SIG-M5 treated with dmso at 0.1 percent for 504 hours (cell line): ENCODE measurements around the gene LAMP5.

Experiments
- DNase-seq: peaks from one replicate; lab custom pipeline; 2025; ENCODE audit not compliant: unreplicated experiment; lab: John Stamatoyannopoulos, UW

The LAMP5 gene

GRCh38 chr20:9531581-9531980 is 17.2 kb downstream of the LAMP5 start:
- no peak for DNase-seq

GRCh38 chr20:9532069-9532838 is 17.9 kb downstream of the LAMP5 start:
- DNase-seq = no peak

- no peak for DNase-seq
These were observed 19.6 kb downstream of the LAMP5 start for GRCh38 chr20:9534025-9534424.

GRCh38 chr20:9535449-9535848 is 21.1 kb downstream of the LAMP5 start:
- DNase-seq = no peak

GRCh38 chr20:9543214-9543613 is 28.8 kb downstream of the LAMP5 start:
- DNase-seq = no peak

GRCh38 chr20:9550283-9550682 is 35.9 kb downstream of the LAMP5 start:
- no peak for DNase-seq

GRCh38 chr20:9550871-9551270 is 36.5 kb downstream of the LAMP5 start:
- DNase-seq = no peak

- DNase-seq = peak; percentile 35
These were observed 37.6 kb downstream of the LAMP5 start for GRCh38 chr20:9551808-9552550.

GRCh38 chr20:9555781-9556180 is 41.4 kb downstream of the LAMP5 start:
- DNase-seq = no peak

- DNase-seq = no peak
These were observed 43.0 kb downstream of the LAMP5 start for GRCh38 chr20:9557411-9557810.

- no peak for DNase-seq
These were observed 51.6 kb downstream of the LAMP5 start for GRCh38 chr20:9565910-9566550.

GRCh38 chr20:9566977-9567376 is 52.6 kb downstream of the LAMP5 start:
- DNase-seq = no peak

GRCh38 chr20:9570612-9571011 is 56.2 kb downstream of the LAMP5 start:
- no peak for DNase-seq

- no peak for DNase-seq
These were observed 57.4 kb downstream of the LAMP5 start for GRCh38 chr20:9571783-9572182.

GRCh38 chr20:9572670-9573069 is 58.3 kb downstream of the LAMP5 start:
- DNase-seq = no peak

- DNase-seq = no peak
These were observed 59.2 kb downstream of the LAMP5 start for GRCh38 chr20:9573335-9574151.

GRCh38 chr20:9574181-9574580 is 59.8 kb downstream of the LAMP5 start:
- DNase-seq = no peak

GRCh38 chr20:9574776-9575175 is 60.4 kb downstream of the LAMP5 start:
- no peak for DNase-seq

- no peak for DNase-seq
These were observed 61.4 kb downstream of the LAMP5 start for GRCh38 chr20:9575836-9576235.

GRCh38 chr20:9576695-9577094 is 62.3 kb downstream of the LAMP5 start:
- no peak for DNase-seq

GRCh38 chr20:9577397-9577796 is 63.0 kb downstream of the LAMP5 start:
- DNase-seq = no peak
